Measurements from ENCODE around the gene FHOD3.
"Not testable (repeated sequence)": the region's sequence is repeated elsewhere in the genome, so short reads cannot be mapped to it uniquely, and the experiment has no call there.

The FHOD3 gene

GRCh38 chr18:36813824-36814223, 516.3 kb downstream of the FHOD3 start:
- no peak for DNase-seq

- no peak for DNase-seq
These were observed 517.5 kb downstream of the FHOD3 start for GRCh38 chr18:36814994-36815393.

GRCh38 chr18:36816096-36816495, 518.6 kb downstream of the FHOD3 start:
- not testable (repeated sequence) for DNase-seq

GRCh38 chr18:36817039-36817438, 519.5 kb downstream of the FHOD3 start:
- no peak for DNase-seq

GRCh38 chr18:36818652-36819051, 521.1 kb downstream of the FHOD3 start:
- no peak for DNase-seq

GRCh38 chr18:36819621-36820020, 522.1 kb downstream of the FHOD3 start:
- DNase-seq = no peak

GRCh38 chr18:36821681-36822080, 524.2 kb downstream of the FHOD3 start:
- no peak for DNase-seq

GRCh38 chr18:36825526-36825925, 528.0 kb downstream of the FHOD3 start:
- no peak for DNase-seq

- DNase-seq = no peak
These were observed 529.0 kb downstream of the FHOD3 start for GRCh38 chr18:36826556-36826955.

- peak; percentile 19 to 23 for DNase-seq
These were observed 530.7 kb downstream of the FHOD3 start for GRCh38 chr18:36828157-36828629.

GRCh38 chr18:36828630-36829361, 531.3 kb downstream of the FHOD3 start, which contains the start of the genes KIAA1328 and TPGS2:
TSS of gene KIAA1328 (plus strand) at chr18:36829127. CDS start at chr18:36829139, 12 bp downstream.
TSS of gene TPGS2 (minus strand) at chr18:36829002. CDS start at chr18:36828767, 235 bp downstream.
- DNase-seq = peak; percentile 81 to 91

Measured in inflammatory macrophage (primary cell).